HT1080 (cell line): ENCODE measurements around the gene KCNT2. TPM values are rescaled to one million over a fixed set of nuclear protein-coding genes. Genes with fewer than 3 reads are reported as not detected.
"Not testable (repeated sequence)": the region's sequence is repeated elsewhere in the genome, so short reads cannot be mapped to it uniquely, and the experiment has no call there.

Source experiments
- DNase-seq: peaks from one replicate; pipeline ENCODE4 v3.0.0-alpha.2; 2015; ENCODE audit warnings: low read depth
- total RNA-seq: library from RNA; depleted of rRNA; stranded (reverse); fragments of >200 nt; shearing (Covaris generic); gene quantifications from 2 replicates; pipeline ENCODE4 v1.2.3, GENCODE V29; 2014

KCNT2 gene
- total RNA-seq, 1 experiment from 2014 or later, result not detected

- DNase-seq, result no peak
Observed at GRCh38 chr1:196323869-196324268, 284.4 kb downstream of the KCNT2 start.

DNA sequence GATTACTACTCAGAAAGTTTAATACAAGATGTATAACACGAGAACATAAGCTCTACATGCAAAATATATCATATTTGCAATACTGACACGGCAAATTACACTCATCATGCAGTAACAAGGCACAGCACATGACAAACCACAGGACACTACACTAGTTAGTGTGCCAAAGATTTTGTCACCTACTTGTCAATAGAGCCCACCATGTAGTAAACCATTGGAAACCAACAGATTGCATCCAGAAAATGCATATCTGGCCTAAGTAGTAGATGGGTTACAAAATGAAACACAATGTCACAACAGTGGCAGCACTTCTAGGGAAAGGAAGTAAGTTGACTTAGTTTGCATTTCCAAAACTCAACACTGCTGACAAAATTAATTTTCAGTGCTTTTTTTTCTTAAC is 288.9 kb downstream of the KCNT2 start:
- no peak for DNase-seq

DNA sequence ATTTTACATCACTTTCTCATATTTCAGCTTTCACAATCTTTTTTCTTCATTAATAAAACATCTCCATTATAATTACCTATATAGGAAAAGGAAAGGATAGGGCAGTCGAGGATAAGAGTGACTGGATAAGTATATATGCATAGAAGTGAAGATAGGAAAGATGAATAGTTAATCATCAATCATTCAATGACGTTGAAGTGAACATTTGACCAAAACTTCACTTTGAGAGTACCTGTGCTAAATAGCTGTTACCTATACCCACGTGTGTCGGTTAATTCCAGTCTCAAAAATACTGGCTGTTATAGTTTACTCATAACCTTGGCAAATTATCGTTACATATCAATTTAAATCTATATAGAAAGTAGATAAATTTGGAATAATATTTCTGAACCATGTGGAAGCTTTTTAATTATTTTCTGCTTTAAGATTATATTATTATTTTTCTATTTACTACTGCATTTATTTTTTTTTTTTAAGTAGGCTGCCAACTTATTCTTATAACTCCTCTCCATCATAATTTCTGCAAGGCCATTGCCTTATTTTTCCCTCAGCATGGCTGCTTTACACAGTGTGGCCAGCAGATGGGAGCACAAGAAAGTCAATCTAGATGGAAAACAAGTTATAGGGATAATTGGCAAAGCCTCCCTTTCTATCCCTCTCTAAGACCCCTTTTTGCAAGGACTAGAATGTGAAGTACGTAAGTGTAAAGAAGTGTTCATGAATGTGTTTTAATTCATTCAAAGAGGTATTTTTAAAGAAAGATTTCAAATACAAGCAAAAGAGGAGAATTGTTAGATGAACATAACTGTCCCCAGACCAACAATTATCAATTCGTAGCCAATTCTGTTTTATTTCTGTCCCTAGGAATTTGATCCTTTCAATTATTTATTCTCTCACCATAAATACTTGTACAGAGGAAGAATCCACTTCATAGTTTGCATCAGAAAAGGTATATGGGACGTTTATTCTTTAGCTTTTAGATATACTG is 290.4 kb downstream of the KCNT2 start:
- DNase-seq, result peak; percentile 24

DNA sequence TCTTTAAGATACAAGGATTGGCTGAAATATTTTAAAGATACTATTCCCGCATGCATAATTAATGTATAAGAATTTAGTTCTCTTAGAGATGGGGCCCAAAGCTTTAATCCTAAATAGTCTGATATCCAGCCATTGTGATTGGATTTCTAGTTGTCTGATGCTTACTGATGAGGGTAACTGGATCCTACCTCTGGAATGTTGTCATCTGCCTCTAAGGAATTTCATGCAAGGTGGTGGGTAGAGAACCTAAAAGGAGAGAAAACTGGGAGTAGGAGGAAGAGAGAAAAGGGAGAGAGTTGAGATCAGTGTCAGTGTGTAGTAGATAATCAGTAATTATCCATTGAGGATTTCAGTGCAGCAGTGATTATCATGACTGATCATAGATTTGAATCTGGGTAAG is 295.5 kb downstream of the KCNT2 start:
- no peak for DNase-seq

DNA sequence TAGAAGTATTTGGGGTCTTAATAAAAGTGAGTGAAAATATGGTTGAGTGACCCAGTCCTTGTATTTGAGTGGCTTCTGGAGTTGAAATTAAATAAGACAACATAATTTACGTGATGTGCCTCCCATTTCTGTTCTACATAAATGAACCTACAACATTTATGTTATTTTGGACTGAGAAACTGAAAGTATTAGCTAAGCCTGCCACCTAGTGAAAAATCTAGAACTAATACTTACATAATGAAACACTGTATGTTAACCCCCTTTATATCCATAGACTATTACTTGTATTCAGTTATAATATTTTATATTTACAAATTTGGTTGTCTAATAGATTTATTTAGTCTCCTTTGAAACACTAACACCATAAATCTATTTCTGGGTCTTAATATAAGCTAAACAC is 298.9 kb downstream of the KCNT2 start:
- peak; percentile 39 for DNase-seq

DNA sequence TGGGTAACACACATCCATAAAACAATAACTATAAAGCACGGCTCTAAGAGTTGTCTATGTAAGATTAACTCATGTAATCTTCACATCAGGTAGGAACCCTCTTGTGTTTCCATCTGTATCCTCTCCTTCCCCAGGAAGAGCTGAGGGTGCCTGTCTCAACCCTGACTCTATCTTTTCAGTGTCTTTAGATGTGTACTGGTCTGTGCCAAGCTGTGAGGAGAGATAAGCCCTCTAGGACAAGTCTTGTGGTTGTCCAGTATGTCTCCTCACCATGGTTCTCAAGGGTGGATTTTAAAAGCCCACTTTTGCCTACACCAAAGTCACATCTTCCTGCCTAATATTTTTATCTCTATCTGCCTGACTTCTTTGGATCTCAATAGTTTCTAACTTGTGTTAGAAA is 300.1 kb downstream of the KCNT2 start:
- no peak for DNase-seq

GRCh38 chr1:196306421-196306820 is 301.8 kb downstream of the KCNT2 start:
- DNase-seq, result no peak

DNA sequence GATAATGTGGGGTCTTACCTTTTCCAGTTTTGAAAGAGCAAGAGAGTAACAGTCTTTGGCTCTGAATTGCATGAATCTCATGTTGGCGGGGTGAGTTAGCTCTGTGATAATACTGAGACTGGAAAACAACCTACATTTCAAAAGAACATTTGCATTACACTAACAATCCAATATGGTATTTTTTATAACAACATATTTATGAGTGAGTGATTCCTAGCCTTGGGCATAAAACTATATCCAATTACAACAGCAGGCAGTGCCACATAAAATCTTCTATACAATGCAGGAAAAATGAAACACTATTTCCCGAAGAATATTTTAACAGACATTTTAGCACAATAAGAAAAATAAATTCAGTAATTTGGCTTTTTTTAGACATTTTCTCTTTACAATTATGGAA is 303.0 kb downstream of the KCNT2 start:
- DNase-seq, result no peak

- no peak for DNase-seq
Observed at GRCh38 chr1:196302981-196303380, 305.3 kb downstream of the KCNT2 start.

DNA sequence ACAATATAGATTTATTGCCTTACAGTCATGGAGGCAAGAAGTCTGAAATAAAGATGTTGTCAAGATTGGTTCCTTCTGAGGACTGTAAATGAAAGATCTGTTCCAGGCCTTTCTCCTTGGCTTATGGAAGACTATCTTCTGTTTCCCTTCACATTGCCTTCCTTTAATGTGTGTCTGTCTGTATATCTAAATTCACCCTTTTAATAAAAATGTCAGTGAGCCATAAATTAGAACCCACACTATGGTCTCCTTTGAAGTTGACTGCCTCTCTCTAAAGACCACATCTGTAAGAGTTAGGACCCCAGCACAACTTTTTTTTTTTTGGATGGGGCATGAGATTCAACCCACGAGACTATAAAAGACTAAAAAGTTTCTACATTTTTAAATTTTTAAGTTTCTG is 305.8 kb downstream of the KCNT2 start:
- DNase-seq, result no peak

DNA sequence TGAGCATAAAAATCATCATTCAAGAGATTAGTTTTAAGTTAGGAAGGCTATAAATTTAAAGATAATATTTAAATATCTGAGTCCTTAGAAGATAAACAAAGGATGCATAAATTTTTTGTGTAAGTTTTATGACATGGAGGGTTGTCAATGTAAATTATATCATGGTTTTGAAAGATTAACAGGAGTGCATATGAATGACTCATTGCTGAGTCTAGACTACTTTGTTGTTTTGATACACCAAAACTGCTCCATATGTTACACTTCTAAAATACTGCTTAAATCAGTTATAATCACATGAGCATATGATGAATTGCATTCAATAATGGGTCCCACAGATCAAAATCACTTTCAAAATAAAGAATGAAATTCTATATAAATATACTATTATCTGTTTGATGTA is 312.5 kb downstream of the KCNT2 start:
- no peak for DNase-seq

GRCh38 chr1:196278816-196279215 is 329.4 kb downstream of the KCNT2 start:
- DNase-seq, result no peak

GRCh38 chr1:196277860-196278259 is 330.4 kb downstream of the KCNT2 start:
- DNase-seq, result no peak

- DNase-seq, result peak; percentile 15
Observed at GRCh38 chr1:196271212-196271947, 336.9 kb downstream of the KCNT2 start.

DNA sequence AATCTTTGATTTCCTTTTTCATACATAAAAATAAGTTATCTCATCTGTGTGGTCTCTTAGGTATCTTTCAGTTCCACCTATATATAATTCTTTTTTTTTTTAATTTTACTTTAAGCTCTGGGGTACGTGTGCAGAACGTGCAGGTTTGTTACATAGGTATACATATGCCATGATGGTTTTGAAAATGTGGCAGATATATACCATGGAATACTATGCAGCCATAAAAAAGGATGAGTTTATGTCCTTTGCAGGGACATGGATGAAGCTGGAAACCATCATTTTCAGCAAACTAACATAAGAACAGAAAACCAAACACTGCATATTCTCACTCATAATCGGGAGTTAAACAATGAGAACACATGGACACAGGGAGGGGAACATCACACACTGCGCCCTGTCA is 345.2 kb downstream of the KCNT2 start:
- DNase-seq, result not testable (repeated sequence)

- no peak for DNase-seq
Observed at GRCh38 chr1:196260270-196260669, 348.0 kb downstream of the KCNT2 start.

DNA sequence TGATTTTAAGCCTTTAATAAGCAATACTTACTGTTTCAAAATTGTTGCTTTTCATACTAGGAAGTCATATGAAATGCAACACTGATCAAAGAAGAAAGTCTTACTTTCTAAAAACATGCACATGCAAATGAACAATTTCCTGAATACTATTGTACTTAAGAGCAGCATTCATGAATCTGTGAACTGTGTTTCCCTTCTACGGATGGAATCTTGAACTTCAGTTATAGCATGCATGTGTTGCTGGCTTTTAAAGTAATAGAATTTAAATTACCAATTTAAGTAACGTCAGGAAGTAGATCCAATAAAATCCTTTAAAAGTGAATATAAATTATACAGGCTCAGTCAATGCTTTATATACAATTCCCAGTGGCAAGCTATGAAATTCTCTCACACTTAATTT is 348.9 kb downstream of the KCNT2 start:
- no peak for DNase-seq

- no peak for DNase-seq
Observed at GRCh38 chr1:196255762-196256161, 352.5 kb downstream of the KCNT2 start.

DNA sequence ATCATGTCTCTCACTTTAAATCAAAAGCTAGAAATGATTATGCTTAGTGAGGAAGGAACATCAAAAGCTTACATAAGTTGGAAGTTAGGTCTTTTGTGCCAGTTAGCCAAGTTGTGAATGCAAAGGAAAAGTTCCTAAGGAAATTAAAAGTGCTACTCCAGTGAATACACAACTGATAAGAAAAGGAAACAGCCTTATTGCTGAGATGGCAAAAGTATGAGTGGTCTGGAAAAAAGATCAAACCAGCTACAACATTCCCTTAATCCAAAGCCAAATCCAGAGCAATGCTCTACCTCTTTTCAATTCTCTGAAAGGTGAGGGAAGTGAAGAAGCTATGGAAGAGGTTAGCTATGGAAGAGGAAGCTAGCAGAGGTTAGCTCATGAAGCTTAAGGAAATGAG is 378.7 kb downstream of the KCNT2 start:
- DNase-seq, result no peak

DNA sequence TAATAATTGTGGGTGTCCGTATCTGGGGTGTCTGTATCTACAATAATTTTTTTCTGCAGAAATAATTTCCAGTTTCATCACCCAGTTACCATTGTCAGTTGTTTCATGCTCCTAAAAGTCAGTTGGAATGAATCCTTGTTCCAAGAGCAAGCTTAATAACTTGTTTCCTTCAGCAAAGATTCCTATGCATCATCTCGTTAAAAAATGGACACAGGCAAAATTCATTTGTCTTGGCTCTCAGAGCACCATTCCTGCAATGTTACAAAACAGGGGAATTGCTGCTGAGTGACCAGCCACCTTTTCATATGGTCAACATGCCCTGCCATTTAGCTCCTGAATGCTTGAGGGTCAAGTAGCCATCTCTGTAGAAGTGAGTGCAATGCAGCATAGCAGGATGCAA is 393.4 kb downstream of the KCNT2 start:
- DNase-seq, result no peak

GRCh38 chr1:196209983-196210382 is 398.3 kb downstream of the KCNT2 start:
- DNase-seq, result no peak

DNA sequence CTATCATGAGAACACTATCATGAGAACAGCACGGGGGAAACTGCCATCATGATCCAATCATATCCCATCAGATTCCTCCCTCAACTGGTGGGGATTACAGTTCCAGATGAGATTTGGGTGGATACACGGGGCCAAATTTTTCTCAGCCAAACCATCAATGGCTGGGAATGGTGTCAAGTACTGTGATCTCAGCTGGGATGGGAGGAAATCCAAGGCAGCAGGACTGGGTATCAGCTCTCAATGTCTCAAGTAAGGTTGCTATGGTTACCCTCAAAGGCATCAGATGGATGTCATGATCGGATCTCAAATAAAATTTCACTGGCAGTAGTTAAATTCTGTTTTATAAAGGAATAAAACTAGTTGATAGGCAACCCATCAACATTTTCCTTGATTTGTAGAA is 399.0 kb downstream of the KCNT2 start:
- DNase-seq, result no peak
